ENCODE measurements around the gene EVC.

GRCh38 chr4:5678977-5679376, 32.0 kb upstream of the EVC start:
- no peak for TF ChIP-seq CTCF (IDR thresholded peaks at IDR 0.05; ENCODE audit: low read depth, low read length)
- no peak for TF ChIP-seq EZH2phosphoT487 (IDR thresholded peaks at IDR 0.05; ENCODE audit: low read depth)

All from OCI-LY3 (cell line).